HG02610 (cell line): ENCODE measurements around the gene HEXB.

Experiments used
- ATAC-seq: cut with Tn5 transposase; IDR thresholded peaks from one replicate; pipeline ENCODE4 v1.9.1; 2021; ENCODE audit warnings: mild to moderate bottlenecking, moderate library complexity; ENCODE audit not compliant: unreplicated experiment

The HEXB gene

DNA sequence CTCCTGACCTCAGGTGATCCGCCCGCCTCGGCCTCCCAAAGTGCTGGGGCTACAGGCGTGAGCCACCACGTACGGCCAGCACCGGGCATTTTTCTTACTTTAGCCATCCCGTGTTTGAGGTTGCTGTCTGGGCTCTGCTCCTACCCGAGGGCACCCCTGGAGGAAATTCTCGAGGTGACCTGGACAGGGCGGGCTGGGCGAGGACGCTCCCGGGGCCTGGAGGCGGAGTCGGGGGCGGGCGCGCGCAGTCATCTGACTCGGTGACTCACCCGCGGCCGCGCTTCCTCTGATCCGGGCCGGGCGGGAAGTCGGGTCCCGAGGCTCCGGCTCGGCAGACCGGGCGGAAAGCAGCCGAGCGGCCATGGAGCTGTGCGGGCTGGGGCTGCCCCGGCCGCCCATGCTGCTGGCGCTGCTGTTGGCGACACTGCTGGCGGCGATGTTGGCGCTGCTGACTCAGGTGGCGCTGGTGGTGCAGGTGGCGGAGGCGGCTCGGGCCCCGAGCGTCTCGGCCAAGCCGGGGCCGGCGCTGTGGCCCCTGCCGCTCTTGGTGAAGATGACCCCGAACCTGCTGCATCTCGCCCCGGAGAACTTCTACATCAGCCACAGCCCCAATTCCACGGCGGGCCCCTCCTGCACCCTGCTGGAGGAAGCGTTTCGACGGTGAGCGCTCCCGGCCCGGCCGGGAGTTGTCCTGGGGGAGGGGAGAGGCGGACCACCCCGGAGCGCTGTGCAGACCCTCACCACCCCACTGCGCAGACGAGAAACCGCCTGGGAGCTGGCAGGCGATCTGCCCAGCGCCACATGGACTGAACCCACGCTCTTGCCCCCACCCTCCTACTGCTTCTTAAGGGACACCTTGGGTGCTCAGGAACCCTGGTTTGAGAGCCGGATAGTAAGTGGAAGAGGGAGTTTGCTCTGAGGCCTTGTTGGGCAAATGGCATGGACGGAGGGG is at the start of gene HEXB:
TSS of gene HEXB (plus strand) at position 334 of the 952 bp plus-strand sequence. CDS start at position 362, 28 bp downstream.
- ATAC-seq = peak; percentile 84

DNA sequence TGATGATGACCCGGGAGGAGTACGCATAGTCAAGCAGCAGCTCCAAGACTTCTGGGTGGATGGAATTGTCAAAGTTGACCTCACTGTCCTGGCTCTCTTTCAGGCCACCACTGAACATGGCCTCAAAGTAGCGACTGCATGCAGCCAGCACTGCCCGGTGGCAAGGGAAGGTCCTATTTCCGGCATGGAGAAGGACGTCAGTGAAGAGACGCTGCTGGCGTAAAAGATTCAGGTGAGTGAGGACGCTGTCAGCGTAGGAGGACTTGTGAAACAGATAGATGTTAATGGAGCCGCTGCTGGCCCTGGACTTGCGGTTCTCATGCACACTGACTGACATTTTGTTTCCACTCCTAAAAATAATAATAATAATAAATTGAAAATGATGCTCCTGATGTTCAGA is 48.9 kb upstream of the HEXB start:
- ATAC-seq = no peak

DNA sequence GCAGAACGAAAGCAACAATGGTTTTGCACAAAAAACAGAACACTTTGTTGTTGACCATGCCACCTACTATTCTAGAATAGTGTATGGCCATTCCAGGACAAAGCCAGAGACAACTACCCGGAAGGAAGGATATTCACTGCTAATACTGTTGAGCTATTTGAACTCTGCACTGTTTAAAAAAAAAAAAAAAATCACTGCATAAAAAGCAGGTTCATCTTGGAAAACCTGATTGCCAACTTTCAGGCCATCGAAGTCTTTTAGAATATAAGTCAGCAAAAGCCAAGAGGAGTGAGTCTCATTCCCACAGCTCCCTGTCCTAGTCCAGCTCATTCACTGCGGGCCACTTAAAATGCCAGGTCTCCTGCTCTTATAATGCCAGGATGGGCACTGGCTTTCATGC is 48.5 kb upstream of the HEXB start:
- no peak for ATAC-seq

DNA sequence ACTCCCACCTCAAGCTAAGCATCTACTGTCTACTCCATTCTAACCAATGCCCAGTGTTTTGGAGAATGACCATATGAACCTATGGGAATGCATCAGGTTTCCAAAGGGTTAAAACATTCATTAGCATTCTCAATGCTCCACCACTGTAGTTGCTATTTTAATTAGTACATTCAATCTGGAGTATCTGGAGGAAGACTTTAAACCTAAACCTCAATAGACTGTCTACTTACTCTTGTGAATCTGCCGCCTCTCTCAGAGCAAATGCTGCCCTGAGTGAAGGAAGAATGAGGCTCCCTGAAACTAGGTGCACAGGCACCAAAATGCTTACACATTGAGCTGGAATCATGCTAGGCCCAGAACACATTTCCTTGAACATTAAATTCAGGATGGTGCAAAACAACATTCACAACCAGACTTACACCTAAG is 46.5 kb upstream of the HEXB start:
- ATAC-seq = no peak

DNA sequence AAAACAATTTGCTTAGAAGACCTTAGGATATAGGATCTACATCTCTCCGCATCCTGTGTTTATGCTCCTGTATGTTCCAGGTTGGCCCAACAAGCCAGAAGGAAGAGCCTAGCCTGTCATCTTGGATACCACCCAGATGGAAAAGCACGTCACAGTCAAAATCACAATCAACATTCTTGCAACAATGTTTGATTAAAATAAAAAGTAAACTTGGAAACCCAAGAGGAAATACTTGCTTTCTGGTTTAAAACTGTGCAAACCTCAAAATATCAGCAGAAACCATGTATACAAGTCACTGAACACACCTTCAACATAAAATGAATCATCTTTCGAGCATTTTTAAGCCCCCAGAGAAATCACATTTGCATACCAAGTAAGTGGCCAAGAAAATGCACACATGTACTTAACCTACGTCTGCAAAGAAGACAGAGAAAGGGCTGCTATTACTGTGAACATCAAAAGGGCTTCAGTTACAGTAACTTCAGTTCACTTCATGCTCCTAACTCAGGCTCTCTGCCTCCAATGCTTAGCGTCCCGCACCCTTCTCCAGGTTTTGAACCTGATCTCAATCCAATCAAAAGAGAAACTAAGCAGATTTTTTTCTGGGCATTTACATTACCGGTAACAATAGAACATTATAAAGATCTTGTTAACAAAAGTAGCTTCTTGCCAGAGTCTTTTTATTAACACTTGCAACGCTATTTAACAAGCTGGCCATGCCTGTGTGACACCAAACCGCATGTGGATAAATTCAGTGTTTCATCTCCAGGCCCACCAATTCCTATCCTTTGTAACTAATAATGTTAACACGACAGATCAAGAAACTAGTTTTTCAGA is 45.8 kb upstream of the HEXB start:
- ATAC-seq = peak; percentile 63

DNA sequence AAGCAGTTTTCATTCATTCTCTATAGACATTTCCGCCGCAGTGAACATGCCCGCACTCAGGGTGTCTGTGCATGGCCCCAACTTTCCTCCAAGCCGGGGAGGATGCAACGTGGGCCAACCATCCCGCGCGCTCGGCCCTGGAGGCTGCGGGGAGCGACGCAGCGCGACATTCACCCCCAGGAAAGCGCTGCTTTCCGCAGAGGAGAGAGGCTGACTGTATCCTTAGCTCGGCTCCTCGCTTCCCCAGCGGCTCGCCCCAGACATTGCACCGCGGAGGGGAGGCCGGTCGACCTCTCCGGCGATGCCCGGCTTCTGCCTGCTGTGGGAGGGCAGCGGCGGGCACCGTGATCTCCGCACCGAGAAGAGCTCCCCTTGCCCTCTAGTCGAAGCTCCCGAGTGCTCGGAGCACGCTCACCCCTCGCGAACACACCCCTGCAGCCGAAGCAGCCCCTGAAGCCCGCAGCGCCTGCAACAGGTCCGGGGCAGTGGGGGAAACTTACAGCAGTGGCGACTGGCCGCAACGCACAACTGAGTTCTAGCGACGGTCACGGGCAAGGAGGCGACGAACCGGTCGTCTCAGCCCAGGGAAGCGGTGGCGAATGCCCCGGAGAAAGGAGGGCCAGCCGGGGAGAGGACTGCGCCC is 45.1 kb upstream of the HEXB start:
- peak; percentile 15 for ATAC-seq

DNA sequence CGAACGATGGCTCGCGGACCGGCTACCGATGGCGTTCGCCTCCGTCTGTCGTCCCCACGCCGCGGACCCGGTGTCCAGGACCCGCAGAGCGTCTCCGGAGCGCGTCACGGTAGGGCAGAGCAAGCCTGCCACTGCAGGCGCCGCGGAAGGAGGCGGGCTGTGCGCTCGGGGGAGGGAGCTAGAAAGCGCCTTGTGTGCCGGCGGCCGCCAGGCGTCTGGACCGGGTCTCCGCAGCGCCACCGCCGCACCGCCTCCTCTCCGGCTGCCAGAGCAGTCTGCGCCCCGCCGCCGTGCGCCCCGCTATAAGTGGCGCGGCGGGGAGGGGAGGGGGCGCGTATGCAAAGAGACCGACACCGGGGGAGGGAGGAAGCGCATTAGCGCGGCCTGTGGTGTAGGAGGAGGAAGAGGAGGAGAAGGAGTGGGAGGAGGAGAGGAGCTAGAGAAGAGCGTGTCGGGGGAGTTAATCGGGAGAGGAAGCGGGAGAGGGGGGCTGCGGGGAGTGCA is 44.5 kb upstream of the HEXB start, which contains the start of gene ENC1:
TSS of gene ENC1 (minus strand) at position 279 of the 504 bp plus-strand sequence. CDS start 4,243 bp downstream, outside the sequence.
- ATAC-seq = peak; percentile 63

DNA sequence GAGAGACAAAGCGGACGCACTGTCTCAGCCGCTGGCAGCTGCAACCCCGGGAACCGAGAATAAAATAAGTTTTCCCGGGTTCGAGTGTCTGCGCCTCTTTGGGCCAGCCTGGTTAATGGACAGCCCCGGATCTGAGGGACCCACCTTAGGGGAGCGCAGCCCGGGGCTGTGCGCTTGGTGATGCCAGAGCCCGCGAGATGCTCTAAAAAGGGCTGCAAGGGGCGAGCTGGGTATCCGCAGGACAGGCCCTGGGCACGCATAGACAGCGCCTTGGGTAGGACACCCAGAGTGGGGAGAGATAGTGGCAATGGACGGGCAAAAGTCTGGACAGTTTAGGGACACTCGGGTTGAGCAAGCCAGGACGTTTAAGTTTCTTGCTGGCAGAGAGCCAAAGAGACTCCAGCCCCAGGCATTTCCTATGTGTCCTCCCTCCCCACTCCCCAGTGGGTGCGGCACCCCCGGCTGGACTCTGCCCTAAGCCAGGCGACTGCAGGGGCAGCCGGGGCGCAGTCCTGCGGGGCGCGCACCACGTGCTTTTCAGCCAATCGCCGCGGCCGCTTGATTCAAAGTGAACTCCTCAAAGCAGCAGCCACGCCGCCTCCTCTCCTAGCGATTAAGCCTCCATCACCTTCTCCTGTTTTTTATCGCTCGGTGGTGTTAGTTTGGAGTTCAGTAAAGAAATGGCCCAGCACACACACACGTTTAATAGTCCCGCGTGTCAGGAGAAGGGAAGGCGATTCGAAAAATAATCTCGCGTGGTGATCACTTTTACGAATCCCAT is 43.9 kb upstream of the HEXB start:
- no peak for ATAC-seq

DNA sequence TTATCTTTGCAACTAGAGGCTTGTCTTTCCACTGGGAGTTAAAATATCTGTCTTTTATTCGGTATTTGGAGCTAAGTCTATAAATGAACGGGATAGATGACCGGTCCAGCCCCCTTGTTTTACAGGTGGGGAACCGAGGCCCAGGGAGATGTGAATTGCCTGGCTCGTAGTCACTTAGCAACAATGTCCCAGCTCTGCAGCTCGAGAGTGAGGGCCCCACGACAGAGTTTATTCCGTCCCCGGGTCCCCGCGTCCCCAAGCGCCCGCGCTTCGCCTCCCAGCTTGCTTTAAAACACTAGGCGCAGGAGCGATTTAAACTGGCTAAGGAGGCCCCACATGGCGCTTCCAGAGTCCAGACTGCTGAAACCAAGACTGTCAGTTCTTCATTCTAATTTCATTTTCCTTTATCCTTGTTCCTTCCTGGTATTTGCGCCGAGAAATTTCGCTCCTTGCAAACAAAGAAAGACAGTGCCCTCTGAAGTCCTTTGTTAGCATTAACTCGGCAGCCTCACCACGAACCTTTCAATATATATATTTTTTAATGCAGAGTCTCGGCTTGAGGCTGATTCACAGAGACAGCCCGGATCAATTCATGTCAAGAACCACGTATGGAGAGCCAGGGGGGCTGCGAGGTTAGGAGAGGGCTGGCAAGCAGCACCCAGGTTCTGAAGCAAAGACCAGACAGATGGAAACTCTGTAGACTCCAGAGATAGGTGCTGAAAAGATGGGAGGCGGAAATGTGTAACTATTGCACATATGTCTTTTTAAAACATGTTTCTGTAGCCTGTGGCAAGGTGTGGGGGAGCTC is 43.1 kb upstream of the HEXB start:
- ATAC-seq = no peak

DNA sequence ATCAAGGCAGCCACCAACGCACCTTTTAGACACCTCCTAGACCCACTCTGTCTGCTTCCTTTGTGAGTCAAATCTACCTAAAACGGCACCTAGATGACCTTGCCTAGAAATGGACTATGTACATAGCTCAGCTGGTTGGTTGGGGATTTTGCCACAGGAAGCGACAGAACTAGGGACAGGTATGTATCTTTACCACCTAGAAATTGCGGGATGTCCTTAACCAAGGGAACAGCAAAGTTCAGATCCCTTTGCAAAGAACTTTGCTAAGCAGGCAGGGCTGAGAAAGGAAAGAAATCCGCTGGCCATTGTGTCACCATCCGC is 42.5 kb upstream of the HEXB start:
- no peak for ATAC-seq

DNA sequence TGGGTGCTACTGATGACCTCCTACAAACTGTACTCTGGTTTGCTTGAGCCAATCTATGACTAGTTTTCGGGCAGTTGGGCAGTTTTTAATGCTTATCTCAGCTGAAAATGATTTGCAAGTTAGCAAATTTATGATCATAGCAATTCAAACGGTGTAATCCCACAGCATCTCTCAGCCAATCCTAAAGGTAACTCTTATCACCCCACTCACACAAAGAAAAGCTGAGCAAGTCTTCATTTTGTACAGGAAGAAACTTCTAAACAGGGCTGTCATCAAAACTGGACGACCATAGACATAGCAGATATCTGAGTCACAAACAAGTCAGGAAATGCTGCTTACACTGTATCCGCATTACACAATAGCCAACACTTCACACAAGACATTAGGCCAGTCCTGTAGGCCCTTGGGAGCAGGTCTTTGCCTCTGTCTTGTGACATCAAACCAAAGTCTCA is 41.9 kb upstream of the HEXB start:
- ATAC-seq = no peak

DNA sequence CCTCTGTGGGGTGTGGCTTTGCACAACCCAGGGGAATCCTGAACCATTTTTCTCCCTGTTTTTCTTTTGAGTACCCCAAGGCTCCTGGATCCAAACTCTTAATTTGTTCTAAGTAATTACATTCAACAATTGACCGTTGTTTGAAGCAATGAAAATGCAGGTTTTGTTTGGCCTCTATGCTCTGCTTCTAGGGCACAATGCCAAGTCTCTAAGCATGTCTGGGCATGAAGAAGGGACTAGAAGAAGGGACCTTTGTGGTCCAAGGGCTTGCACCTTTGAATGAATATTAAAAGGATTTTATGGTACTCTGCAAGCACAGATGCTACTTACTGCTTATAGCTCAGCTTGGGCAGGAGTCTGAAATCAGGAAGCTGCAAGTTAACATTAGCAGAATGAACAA is 37.9 kb upstream of the HEXB start:
- ATAC-seq = no peak

DNA sequence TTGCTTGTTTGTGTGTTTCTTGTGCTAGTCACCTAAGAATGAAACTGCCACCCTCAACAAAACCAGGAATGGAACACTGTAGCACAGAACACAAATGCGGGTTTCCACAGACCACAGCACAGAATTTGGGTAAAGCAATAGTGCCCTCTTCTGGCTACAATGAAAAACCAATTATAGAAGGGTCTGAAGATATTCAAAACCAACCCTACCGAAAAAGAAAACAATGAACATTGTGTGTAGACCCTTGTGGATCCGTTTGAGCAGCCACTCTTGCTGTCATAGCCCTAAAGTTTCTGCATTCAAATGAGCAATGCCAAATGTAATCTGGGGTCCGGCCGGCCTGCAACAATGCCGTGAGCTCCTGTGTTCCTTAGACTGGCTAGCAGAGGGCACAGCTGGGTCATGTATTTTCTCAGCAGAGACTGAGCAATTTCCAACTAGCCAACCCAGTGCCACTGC is 36.2 kb upstream of the HEXB start:
- ATAC-seq = no peak

DNA sequence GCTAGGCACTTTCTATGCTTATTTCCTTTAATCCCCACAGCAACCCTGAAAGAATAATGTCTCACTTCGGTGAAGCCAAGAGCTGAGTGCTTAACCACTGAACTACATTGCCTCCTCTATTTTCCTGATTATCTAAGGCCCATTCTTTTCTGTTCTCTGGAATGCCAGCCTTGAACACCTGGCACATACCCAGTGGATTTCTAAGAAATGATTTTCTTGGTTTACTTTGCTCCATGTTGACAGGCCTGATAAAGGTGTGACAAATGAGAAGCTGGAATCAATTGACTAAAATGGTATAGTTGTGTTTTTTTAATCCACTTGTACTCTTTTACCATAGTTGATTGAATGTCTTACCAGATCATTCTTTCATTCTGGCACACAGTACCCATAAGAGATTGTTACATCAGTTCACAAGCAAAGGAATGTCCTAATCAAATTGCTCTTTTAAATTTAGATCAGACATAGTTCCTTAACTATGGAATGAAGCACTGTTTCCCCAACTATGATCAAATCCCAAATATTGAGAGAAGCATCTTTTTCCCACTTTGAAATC is 35.5 kb upstream of the HEXB start:
- no peak for ATAC-seq

DNA sequence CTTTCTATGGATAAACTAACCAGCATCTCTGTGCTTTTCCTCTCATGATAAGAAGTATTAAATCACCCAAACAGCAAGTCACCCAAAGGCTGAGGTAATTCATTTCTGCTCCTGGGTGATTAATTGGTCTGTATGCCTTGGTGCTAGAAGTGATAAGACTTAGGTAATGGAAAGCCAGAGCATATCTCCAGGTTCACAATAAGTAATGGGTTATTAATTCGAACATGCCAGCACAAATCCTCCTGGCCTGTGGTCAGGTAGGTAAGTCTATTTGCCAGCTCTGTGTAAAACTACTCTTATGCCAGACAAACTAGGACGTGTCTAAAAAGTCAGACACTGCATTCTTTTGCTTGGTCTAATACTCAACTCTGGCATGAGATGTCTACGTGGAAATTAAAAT is 33.3 kb upstream of the HEXB start:
- ATAC-seq = no peak

DNA sequence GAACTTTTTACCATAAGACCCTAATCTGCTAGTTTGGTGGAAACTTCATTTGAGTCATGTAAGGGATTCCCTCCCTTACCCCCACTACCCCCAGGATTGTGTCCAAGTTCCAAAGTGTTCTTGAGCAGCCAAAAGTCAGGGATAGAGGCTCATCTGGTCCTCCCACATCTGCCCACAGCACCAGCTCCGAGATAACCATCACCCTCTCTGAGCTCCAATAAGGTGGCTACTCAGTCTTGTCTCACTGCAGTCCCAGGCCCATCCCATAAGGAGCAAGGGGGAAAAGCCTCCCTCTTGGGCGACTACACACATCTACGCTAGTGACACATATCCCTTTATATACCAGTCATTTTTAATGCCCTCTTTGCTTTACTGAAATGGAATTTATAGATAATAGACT is 32.5 kb upstream of the HEXB start:
- ATAC-seq = no peak

DNA sequence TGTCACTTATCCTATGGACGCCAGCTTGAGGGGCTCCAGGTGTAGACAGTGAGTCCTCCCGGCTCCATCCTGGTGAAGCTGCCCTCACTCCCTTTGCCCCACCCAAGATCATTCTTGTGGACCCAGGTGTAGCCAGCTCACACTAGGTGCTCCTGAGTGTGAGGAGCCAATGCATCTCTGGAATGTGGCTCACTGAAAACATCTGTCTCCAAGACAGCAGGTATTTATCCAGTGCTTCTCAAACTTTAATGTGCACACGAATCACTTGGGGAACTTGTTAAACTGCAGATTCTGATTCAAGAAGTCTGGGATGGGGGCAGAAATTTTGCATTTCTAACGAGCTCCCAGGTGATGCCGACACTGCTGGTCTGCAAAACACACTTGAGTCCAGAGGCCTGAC is 31.0 kb upstream of the HEXB start:
- ATAC-seq = no peak

DNA sequence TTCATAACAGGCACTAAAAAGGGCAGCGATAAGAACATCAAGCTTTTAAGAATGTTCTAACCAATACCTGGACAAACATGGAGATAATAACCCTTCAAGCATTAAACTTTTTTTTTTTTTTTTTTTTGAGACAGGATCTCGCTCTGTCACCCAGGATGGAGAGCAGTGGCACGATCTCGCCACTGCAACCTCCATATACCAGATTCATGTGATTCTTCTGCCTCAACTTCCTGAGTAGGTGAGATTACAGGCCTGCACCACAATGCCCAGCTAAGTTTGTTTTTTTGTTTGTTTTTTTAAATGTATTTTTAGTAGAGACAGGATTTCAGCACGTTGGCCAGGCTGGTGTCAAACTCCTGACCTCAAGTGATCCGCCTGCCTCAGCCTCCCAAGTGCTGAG is 29.8 kb upstream of the HEXB start:
- no peak for ATAC-seq

DNA sequence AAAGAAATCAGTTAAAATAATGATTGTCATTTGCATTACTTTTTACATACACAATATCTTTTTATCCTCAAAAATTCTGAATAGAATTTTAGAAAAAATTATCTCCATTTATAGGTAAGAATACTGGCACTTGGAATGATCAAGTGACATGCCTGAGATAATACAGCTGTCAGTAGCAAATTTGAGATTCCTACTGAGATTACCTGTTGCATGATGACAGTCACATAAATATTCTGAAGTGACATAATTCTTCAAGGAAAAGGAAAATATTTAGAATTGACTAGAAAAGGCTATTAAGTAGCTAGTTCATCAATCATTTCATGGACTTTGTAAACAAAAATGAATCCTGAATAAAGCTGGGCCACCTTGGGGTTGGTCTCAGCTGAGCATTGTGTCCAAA is 29.3 kb upstream of the HEXB start:
- ATAC-seq = no peak
